ENCODE results near the gene PRR35. TPM values are rescaled to one million over a fixed set of nuclear protein-coding genes. Genes with fewer than 3 reads are reported as not detected.

The PRR35 gene
- polyA plus RNA-seq, 1 donor (not counting 4 experiments of a cell fraction or from before 2014, with no cell fraction given): not detected

- Histone ChIP-seq H3K4me3 (ENCODE audit: control insufficient read depth in 2 of 3, extremely low read depth in 1 of 3, insufficient read depth in 2 of 3, low read depth in 1 of 3, low read length in 3 of 3) (no peak overlapping the region), H2AFZ (ENCODE audit: control insufficient read depth, low read length) (no peak overlapping the region), H3K36me3 (ENCODE audit: control insufficient read depth in 2 of 2, extremely low read depth in 1 of 2, insufficient read depth in 2 of 2, low read length in 2 of 2) (peaks cover 7 to 22% of the 10 kb centered on the region in 2 experiments), H3K4me1 (ENCODE audit: control insufficient read depth, extremely low read depth, insufficient read depth, low read length) (no peaks in the 10 kb centered on the region), H3K27ac (ENCODE audit: control insufficient read depth, insufficient read depth, low read length) (no peak overlapping the region), H3K9me3 (ENCODE audit: control insufficient read depth, low read depth, low read length) (no peaks in the 10 kb centered on the region), H4K20me1 (ENCODE audit: control insufficient read depth, extremely low read depth, insufficient read depth, low read length) (peaks cover 5% of the 10 kb centered on the region), H3K4me2 (ENCODE audit: control insufficient read depth, extremely low read depth, insufficient read depth, low read depth, low read length) (no peak overlapping the region), H3K9ac (ENCODE audit: control insufficient read depth, extremely low read depth, insufficient read depth, low read length) (no peak overlapping the region), H3K79me2 (ENCODE audit: control insufficient read depth, insufficient read depth, low read length) (no peaks in the 10 kb centered on the region), H3K27me3 (ENCODE audit: control insufficient read depth, extremely low read depth, insufficient read depth, low read length) (no peaks in the 10 kb centered on the region), H3K9me1 (ENCODE audit: control insufficient read depth, extremely low read depth, insufficient read depth, low read length) (no peaks in the 10 kb centered on the region)
- TF ChIP-seq CTCF (optimal IDR thresholded peaks at IDR 0.05 in 1 of 3, IDR thresholded peaks at IDR 0.05 in 1 of 3, conservative IDR thresholded peaks at IDR 0.05 in 1 of 3; ENCODE audit: extremely low read depth in 1 of 3, insufficient read depth in 2 of 3, low read length in 3 of 3): no peak
- TF ChIP-seq EZH2 (IDR thresholded peaks at IDR 0.05; ENCODE audit: low read length): no peak
- dilution Hi-C loops (cut with MboI; ENCODE audit: extremely low pct_ligation_motif_present, low sequenced_read_pairs): no loop called here
- DNase-seq (ENCODE audit: low read depth, low spot score): no peak
- no peak for FAIRE-seq
Observed at GRCh38 chr16:515939-516226, 44.3 kb upstream of the PRR35 start.

GRCh38 chr16:516301-516700 is 43.9 kb upstream of the PRR35 start:
- Histone ChIP-seq H3K9me1 (ENCODE audit: control insufficient read depth, extremely low read depth, insufficient read depth, low read length) (no peaks in the 10 kb centered on the region), H3K27ac (ENCODE audit: control insufficient read depth, insufficient read depth, low read length) (no peak overlapping the region), H3K36me3 (ENCODE audit: control insufficient read depth in 2 of 2, extremely low read depth in 1 of 2, insufficient read depth in 2 of 2, low read length in 2 of 2) (peaks cover 7 to 22% of the 10 kb centered on the region in 2 experiments), H3K27me3 (ENCODE audit: control insufficient read depth, extremely low read depth, insufficient read depth, low read length) (no peaks in the 10 kb centered on the region), H3K79me2 (ENCODE audit: control insufficient read depth, insufficient read depth, low read length) (no peaks in the 10 kb centered on the region), H2AFZ (ENCODE audit: control insufficient read depth, low read length) (no peak overlapping the region), H3K4me2 (ENCODE audit: control insufficient read depth, extremely low read depth, insufficient read depth, low read depth, low read length) (no peak overlapping the region), H3K4me1 (ENCODE audit: control insufficient read depth, extremely low read depth, insufficient read depth, low read length) (peaks cover 3% of the 10 kb centered on the region), H3K9me3 (ENCODE audit: control insufficient read depth, low read depth, low read length) (no peaks in the 10 kb centered on the region), H3K4me3 (ENCODE audit: control insufficient read depth in 2 of 3, extremely low read depth in 1 of 3, insufficient read depth in 2 of 3, low read depth in 1 of 3, low read length in 3 of 3) (no peak overlapping the region), H3K9ac (ENCODE audit: control insufficient read depth, extremely low read depth, insufficient read depth, low read length) (no peak overlapping the region), H4K20me1 (ENCODE audit: control insufficient read depth, extremely low read depth, insufficient read depth, low read length) (peaks cover 5% of the 10 kb centered on the region)
- dilution Hi-C loops (cut with MboI; ENCODE audit: extremely low pct_ligation_motif_present, low sequenced_read_pairs): no loop called here
- no peak for DNase-seq (ENCODE audit: low read depth, low spot score)
- no peak for FAIRE-seq
- TF ChIP-seq CTCF (optimal IDR thresholded peaks at IDR 0.05 in 1 of 3, IDR thresholded peaks at IDR 0.05 in 1 of 3, conservative IDR thresholded peaks at IDR 0.05 in 1 of 3; ENCODE audit: extremely low read depth in 1 of 3, insufficient read depth in 2 of 3, low read length in 3 of 3) (no peak), EZH2 (IDR thresholded peaks at IDR 0.05; ENCODE audit: low read length) (no peak)

Measured in keratinocyte (primary cell).